NCI-H69 (cell line): Measurements from ENCODE around the gene GATA5.

Experiments used
- DNase-seq: peaks from one replicate; lab custom pipeline; 2025; lab: John Stamatoyannopoulos, UW

The GATA5 gene

GRCh38 chr20:62487561-62488354 is 12.0 kb upstream of the GATA5 start:
- DNase-seq, result no peak

DNA sequence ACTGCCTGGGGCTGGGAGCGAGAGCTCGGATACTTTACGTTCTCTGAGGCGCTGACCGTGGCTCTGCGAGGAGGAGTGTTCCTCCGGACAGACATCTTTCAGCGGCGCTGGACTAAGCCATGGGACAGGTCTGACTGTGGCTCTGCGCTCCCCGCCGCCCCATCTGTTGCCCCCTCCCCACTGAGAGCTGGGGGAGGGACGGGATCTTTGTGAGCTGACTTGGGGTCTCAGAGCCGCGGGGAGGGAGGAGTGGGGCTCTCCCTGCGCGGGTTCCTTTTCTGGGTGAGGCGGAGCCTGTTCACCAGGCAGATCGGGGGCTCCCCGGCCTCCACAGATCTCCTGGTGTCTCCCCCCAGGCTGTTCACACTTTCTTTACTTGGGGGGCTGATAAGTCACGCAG is 11.3 kb upstream of the GATA5 start:
- DNase-seq, result no peak

DNA sequence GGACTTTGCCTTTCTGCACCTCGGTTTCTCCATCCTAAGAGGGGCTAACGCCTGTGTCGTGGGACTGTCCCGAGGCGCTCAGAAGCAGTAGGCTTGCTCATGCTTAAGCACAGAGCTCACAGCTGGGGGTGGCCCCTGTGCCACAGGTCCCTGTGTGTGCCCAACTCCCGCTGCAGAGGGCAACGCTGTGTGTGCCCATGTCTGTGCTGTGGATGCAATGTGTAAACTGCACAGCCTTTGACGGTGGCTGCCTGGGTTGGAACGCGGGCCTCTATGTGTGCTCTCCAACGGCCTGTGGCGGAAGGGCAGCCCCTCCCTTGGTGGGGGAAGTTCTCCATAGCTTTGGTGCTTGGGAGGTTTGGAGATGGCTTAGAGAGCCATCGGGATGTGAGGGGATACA is 10.7 kb upstream of the GATA5 start:
- no peak for DNase-seq

DNA sequence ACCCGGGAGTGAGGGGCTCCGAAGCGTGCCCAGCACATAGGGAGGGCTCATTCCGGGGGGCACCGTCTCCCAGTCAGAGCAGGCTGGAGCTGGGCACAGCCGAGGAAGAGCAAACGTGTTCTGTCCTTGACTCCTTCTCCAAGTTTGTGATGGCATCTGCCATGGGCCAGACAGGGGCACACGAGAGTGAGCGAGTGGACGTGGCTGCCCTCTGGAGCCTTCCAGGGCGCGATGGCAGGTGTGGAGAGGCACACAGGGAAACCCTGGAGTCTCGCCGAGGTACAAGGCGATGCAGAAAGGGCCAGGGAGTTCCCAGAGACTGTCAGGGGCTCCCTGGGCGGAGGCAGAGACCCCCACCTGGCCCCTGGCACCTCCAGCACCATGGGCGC is 9.9 kb upstream of the GATA5 start:
- DNase-seq, result no peak

DNA sequence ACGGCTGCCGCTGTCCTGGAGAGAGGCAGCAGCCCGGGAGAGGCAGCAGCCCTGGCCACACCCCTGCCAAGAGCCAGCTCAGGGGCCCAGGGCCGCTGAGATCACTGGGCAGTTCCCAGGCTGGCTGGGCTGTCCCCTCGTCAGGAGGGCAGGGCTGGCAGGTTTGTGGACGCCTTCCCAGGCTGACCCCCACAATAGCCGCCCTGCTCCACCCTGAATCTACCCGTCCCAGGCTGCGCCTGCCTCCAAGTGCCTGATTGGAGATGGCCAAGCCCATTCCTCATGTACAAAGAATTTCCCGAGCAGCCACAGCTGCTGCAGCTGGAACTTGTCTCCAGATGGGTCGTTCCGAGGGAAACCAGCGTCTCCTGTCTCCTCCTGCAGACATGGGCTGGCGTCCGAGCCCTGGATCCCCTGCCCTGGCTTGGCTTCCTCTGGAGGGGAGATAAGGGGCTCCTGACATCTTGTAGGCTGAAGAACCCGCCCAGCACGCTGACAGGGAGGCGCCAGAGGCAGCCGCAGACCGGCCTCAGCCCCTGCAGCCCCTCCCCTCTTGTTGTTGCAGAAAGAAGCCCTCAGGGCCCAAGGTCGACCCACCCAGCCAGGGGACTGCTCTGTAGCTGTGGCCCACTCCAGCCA is 9.4 kb upstream of the GATA5 start:
- no peak for DNase-seq

GRCh38 chr20:62484478-62484877 is 8.7 kb upstream of the GATA5 start:
- DNase-seq, result no peak

DNA sequence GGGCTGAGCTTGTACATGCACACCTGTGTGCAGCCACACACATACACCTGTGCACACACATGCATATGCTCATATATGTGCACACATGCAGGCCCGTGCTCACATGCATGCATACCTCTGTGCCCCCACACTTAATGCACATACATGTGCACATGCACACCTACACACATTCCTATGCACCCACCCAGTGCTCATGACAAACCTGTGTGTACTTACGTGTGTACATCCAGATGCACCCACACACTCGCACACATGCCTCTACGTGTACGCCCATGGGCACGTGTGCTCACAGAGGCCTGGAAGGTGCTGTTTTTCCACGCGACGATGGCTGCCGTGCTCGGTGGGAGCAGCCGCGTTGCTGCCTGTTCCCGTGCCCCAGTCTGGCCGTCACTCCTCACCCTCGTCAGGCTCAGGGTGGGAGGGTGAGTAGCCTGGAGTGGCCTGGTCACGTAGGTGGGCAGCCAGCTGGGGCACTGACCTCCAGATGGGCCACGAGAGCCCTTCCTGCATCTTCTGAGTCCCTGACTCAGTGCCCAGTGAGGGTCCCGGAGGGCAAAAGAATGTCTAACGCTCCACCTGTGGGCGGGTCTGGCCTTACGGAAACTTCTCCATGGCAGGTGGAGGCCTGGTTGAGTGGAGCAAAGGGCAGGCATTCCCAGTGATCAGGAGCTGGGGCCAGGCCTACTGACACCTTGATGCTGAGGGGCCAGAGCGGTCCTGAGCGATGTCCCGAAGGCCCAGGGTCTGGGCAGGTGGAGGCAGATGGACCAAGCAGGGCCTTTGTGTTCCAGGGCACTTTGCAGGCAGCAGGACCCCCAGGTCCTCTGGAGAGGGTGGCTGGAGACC is 8.0 kb upstream of the GATA5 start:
- no peak for DNase-seq

- no peak for DNase-seq
These were observed 7.2 kb upstream of the GATA5 start for GRCh38 chr20:62482974-62483373.

- no peak for DNase-seq
These were observed 6.5 kb upstream of the GATA5 start for GRCh38 chr20:62482146-62482809.

GRCh38 chr20:62481425-62482145 is 5.8 kb upstream of the GATA5 start:
- no peak for DNase-seq

GRCh38 chr20:62480318-62480717 is 4.5 kb upstream of the GATA5 start:
- DNase-seq, result no peak

DNA sequence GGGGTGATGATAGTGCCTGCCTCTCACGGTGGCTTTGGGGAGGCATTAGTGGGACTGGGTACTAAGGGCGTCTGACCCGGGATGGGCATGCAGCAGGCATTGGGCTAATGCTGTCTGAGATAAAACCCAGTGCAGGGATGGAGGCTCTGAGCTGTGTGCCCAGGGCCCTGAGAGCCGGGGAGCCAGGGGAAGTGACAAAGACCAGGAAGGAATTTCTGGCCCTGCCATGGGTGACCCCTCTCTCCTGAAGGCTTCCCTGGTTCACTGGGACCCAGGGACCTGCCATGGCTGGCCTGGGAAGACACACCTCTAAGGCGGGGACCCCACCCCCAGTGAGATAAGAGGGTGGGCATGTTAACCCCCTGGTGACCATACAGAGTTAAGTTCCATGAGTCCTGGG is 3.9 kb upstream of the GATA5 start:
- DNase-seq, result no peak

DNA sequence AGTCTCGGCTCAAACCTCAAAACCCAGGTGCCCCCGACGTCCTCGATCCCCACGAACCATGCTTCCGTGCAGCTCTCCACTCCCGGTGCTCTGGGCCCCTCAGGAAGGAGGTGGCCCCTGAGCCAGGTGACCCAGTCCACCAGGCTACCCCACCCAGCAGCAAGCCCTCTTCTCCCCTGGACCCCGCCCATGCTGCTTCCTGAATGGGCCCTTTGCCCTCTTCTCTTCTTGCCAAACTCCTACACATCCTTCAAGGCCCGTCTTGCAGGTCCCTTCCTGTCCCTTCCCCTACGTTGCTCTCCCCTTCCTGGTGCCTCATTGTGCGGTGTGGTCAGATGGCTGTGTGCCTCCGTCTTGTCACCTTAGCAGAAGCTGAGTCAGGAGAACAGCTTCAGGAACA is 3.4 kb upstream of the GATA5 start:
- no peak for DNase-seq

- DNase-seq, result no peak
These were observed 2.1 kb upstream of the GATA5 start for GRCh38 chr20:62477669-62478455.

DNA sequence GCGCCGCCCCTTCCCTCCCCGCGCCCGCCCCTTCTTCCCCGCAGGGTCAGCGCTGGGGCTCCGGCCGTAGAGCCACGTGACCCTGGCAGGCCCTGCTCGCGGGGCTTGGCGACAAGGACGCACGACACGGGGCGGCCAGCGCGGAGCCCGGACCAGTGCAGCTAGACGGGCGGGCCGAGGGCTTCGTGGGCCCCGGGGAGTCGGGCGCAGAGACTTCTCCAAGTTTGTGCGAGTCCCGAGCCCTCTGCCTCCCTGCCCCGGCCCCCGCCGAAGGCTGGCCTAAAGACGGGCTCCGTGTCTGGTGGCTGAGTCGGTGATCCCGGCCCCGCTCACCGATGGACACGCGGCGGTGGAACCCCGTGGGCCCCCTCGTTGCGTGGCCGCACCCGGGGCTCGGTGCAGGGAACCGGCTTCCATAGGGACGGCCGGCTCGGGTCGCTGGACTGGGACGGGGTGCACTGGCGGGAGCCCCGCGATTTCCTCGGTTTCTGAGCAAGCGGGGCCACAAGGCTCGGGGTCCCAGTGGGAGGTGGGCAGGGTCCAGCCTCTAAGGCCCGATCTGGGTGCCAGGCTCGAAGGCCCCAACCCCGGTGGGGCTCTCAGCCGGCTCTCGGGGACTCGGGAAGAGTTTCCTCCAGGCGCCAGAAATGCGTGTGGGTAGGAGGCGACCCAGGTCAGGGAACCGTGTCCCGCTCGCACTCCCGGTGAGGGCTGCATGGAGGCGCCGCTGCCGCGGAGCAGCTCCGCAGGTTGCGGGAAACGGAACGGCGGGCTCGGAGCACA is 452 bp upstream of the GATA5 start:
- no peak for DNase-seq

DNA sequence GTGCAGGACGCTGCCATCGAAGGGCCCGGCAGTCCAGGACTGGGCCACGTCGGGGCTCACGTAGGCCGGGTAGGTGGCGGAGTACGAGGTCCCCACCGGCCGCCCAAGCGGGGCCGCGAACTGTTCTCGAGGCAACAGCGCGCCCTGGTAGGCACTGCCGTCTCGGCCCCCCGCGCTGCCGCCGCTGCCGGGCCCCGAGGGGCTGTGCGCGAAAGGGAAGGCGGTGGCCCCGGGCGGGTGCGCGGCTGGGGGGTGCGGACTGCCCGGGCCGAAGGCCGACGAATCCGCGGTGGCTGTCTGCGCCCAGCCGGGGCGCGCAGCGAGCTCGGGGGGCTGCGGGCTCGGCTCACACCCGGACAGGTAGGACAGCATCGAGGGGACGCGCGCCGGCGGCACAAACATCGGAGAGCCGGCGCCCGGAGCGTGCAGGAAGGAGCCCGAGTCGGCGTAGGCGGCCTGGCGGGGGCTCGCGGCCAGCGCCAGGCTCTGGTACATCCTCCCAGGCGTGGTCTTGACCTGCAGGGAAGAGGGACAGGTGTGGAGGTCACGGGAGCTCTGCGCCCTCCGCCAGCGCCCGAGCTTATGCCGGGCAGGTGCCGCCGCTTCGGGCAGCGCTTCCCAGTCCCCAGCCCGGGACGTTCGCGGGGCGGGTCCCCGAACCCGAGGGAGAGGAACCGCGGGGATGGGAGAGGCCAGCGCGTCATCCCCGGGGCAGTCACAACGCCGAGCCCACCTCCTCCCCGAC is 596 bp downstream of the GATA5 start:
- DNase-seq, result peak; percentile 9

GRCh38 chr20:62474604-62475026 is 1.2 kb downstream of the GATA5 start:
- no peak for DNase-seq

GRCh38 chr20:62473717-62474603 is 1.8 kb downstream of the GATA5 start:
- no peak for DNase-seq
